GM23338 (cell line): ENCODE measurements around the gene RELL1. TPM values are rescaled to one million over a fixed set of nuclear protein-coding genes. Genes with fewer than 3 reads are reported as not detected.

ENCODE experiments used
- ATAC-seq: fragments of 200-7000 bp; cut with Tn5 transposase; 3 replicates; pipeline ENCODE4 v1.9.1; 2020
- DNase-seq: peaks from one replicate; pipeline ENCODE4 v3.0.0-alpha.2; 2015; ENCODE audit warnings: low spot score
- H2AFZ ChIP-seq: fragments of 200-600 bp; sonication (generic); 2 replicates; pipeline ENCODE4 v1.8.0; 2016; ENCODE audit warnings: antibody characterized with exemption, mild to moderate bottlenecking, moderate library complexity
- H3F3A ChIP-seq: fragments of 200-600 bp; sonication (generic); replicated peaks from 2 replicates; pipeline ENCODE4 v1.8.0; 2017; ENCODE audit warnings: antibody characterized with exemption, mixed run types, low read depth
- H3K27ac ChIP-seq: fragments of 200-600 bp; sonication (generic); 2 replicates; pipeline ENCODE4 v1.6.1; 2016; ENCODE audit warnings: low read depth
- H3K27me3 ChIP-seq: fragments of 200-600 bp; sonication (generic); 2 replicates; pipeline ENCODE4 v1.8.0; 2016; ENCODE audit warnings: mild to moderate bottlenecking, mixed run types, moderate library complexity; ENCODE audit not compliant: insufficient read depth
- H3K36me3 ChIP-seq: fragments of 200-600 bp; sonication (generic); 2 replicates; pipeline ENCODE4 v1.8.0; 2016; ENCODE audit warnings: mild to moderate bottlenecking; ENCODE audit not compliant: insufficient read depth
- H3K4me1 ChIP-seq: fragments of 200-600 bp; sonication (generic); 2 replicates; pipeline ENCODE4 v1.8.0; 2016; ENCODE audit warnings: mild to moderate bottlenecking, moderate library complexity; ENCODE audit not compliant: insufficient read depth
- H3K4me2 ChIP-seq: fragments of 200-600 bp; sonication (generic); 2 replicates; pipeline ENCODE4 v1.7.1; 2017; ENCODE audit warnings: mixed run types
- H3K4me3 ChIP-seq: fragments of 200-600 bp; sonication (generic); 2 replicates; pipeline ENCODE4 v1.6.1; 2016; ENCODE audit warnings: mixed run types
- H3K79me2 ChIP-seq: fragments of 200-600 bp; sonication (generic); replicated peaks from 2 replicates; pipeline ENCODE4 v1.8.0; 2017; ENCODE audit warnings: mild to moderate bottlenecking; ENCODE audit not compliant: insufficient read depth
- H3K9me2 ChIP-seq: fragments of 200-600 bp; sonication (generic); 2 replicates; pipeline ENCODE4 v1.8.0; 2017; ENCODE audit not compliant: insufficient read depth
- H4K20me1 ChIP-seq: fragments of 200-600 bp; sonication (generic); replicated peaks from 2 replicates; pipeline ENCODE4 v1.8.0; 2017; ENCODE audit warnings: mild to moderate bottlenecking; ENCODE audit not compliant: insufficient read depth
- H3K27ac Mint-ChIP-seq: 2 replicates; pipeline ENCODE4 v1.8.0; 2020; ENCODE audit warnings: inconsistent platforms, mild to moderate bottlenecking, moderate library complexity, mixed read lengths
- H3K27me3 Mint-ChIP-seq: 3 replicates; pipeline ENCODE4 v1.8.0; 2022; ENCODE audit warnings: low read depth, mild to moderate bottlenecking, moderate library complexity, mixed read lengths, inconsistent platforms; ENCODE audit not compliant: insufficient read depth, poor library complexity
- H3K36me3 Mint-ChIP-seq: 3 replicates; pipeline ENCODE4 v1.8.0; 2021; ENCODE audit warnings: low read depth, mild to moderate bottlenecking, inconsistent platforms, moderate library complexity, mixed read lengths
- H3K4me1 Mint-ChIP-seq: 3 replicates; pipeline ENCODE4 v1.8.0; 2020; ENCODE audit warnings: mild to moderate bottlenecking, inconsistent platforms, mixed read lengths
- H3K4me3 Mint-ChIP-seq: 3 replicates; pipeline ENCODE4 v1.8.0; 2021; ENCODE audit warnings: moderate library complexity, mild to moderate bottlenecking, inconsistent platforms, mixed read lengths
- H3K9me3 Mint-ChIP-seq: 3 replicates; pipeline ENCODE4 v1.8.0; 2020; ENCODE audit warnings: moderate library complexity, mild to moderate bottlenecking, inconsistent platforms, mixed read lengths
- CREB1 ChIP-seq: fragments of 250-450 bp; sonication (Bioruptor Pico); IDR thresholded peaks from 2 replicates; pipeline ENCODE4 v1.5.0; 2020; ENCODE audit warnings: low read depth, mild to moderate bottlenecking, moderate library complexity
- CTCF ChIP-seq, 2 experiments: fragments of 200-600 bp in 1 of 2; sonication (generic) in 1 of 2; conservative IDR thresholded peaks; 2 replicates each; pipeline versions ENCODE4 v1.5.1 to v1.6.1; 2016 to 2017; ENCODE audit warnings: antibody characterized with exemption in 2 of 2, low read depth in 2 of 2, mild to moderate bottlenecking in 2 of 2, moderate library complexity in 1 of 2
- ETS1 ChIP-seq: IDR thresholded peaks from 2 replicates; pipeline ENCODE4 v1.6.1; 2016; ENCODE audit warnings: antibody characterized with exemption
- EZH2 ChIP-seq: fragments of 200-600 bp; sonication (generic); IDR thresholded peaks from one replicate; pipeline ENCODE4 v1.8.0; 2017; ENCODE audit warnings: antibody characterized with exemption, mild to moderate bottlenecking, low read depth; ENCODE audit not compliant: unreplicated experiment
- EZH2phosphoT487 ChIP-seq: fragments of 200-600 bp; sonication (generic); IDR thresholded peaks from one replicate; pipeline ENCODE4 v1.8.1; 2018; ENCODE audit warnings: antibody characterized with exemption; ENCODE audit not compliant: unreplicated experiment
- JUNB ChIP-seq: IDR thresholded peaks from one replicate; pipeline ENCODE4 v1.6.1; 2016; ENCODE audit warnings: antibody characterized with exemption; ENCODE audit not compliant: unreplicated experiment
- NANOG ChIP-seq: IDR thresholded peaks from 2 replicates; pipeline ENCODE4 v1.6.1; 2016; ENCODE audit warnings: antibody characterized with exemption, borderline replicate concordance
- POLR2AphosphoS5 ChIP-seq: IDR thresholded peaks from 2 replicates; pipeline ENCODE4 v1.6.1; 2016; ENCODE audit warnings: antibody characterized with exemption, low read depth
- REST ChIP-seq: IDR thresholded peaks from one replicate; pipeline ENCODE4 v1.6.1; 2018; ENCODE audit warnings: antibody characterized with exemption; ENCODE audit not compliant: unreplicated experiment
- STAT1 ChIP-seq: IDR thresholded peaks from one replicate; pipeline ENCODE4 v1.6.1; 2016; ENCODE audit warnings: antibody characterized with exemption; ENCODE audit not compliant: unreplicated experiment
- ZNF114 ChIP-seq: fragments of 250-450 bp; sonication (Bioruptor Pico); IDR thresholded peaks from 2 replicates; pipeline ENCODE4 v1.5.0; 2020; ENCODE audit warnings: mild to moderate bottlenecking, moderate library complexity
- ZNF331 ChIP-seq: fragments of 250-450 bp; sonication (Bioruptor Pico); IDR thresholded peaks from 2 replicates; pipeline ENCODE4 v1.5.0; 2020; ENCODE audit warnings: low read depth, mild to moderate bottlenecking, moderate library complexity
- polyA plus RNA-seq: library from polyadenylated mRNA; unstranded; fragments of >200 nt; fragmentation: Nextera tagmentation; extraction: Ambion mirVana; gene quantifications from 2 replicates; pipeline ENCODE4 v1.2.1, GENCODE V29; 2016
- total RNA-seq: library from RNA; depleted of rRNA; stranded (reverse); fragments of >200 nt; shearing (Covaris generic); gene quantifications from 2 replicates; pipeline ENCODE4 v1.2.3, GENCODE V29; 2014

Gene RELL1
- total and polyA plus RNA-seq, 2 experiments from 2014 or later = 2.8 to 28.5 TPM

GRCh38 chr4:37689353-37690095, 3.3 kb upstream of the RELL1 start (continued):
- TF ChIP-seq REST (no peak), EZH2 (no peak)

- Mint-ChIP-seq H3K4me1 (peaks cover 36% of the 10 kb centered on the region), H3K9me3 (peaks cover 6% of the 10 kb centered on the region), H3K27ac (no peak overlapping the region), H3K27me3 (peaks cover 15% of the 10 kb centered on the region), H3K4me3 (peak overlapping the region; percentile 81; the same call in 1 of the 3 replicates), H3K36me3 (peaks cover 12% of the 10 kb centered on the region)
- Histone ChIP-seq H2AFZ (peak overlapping the region; percentile 86), H3K4me3 (peak overlapping the region; percentile 59; the same call in 1 of the 2 replicates), H3K9me2 (no peaks in the 10 kb centered on the region), H3K27ac (no peak overlapping the region), H3K4me2 (peak overlapping the region; percentile 81; the same call in 1 of the 2 replicates), H3F3A (no peaks in the 10 kb centered on the region), H3K27me3 (peaks cover 24% of the 10 kb centered on the region), H3K4me1 (peaks cover 32% of the 10 kb centered on the region), H4K20me1 (peaks cover 9% of the 10 kb centered on the region), H3K79me2 (peaks cover 20% of the 10 kb centered on the region; the same call in 1 of the 2 replicates), H3K36me3 (no peaks in the 10 kb centered on the region)
- ATAC-seq = no peak
- DNase-seq = no peak
- TF ChIP-seq REST = no peak
- no peak for TF ChIP-seq ETS1
- TF ChIP-seq NANOG = no peak
- TF ChIP-seq ZNF114 (CRISPR knock-in tag) = no peak
- TF ChIP-seq EZH2phosphoT487 = no peak
- no peak for TF ChIP-seq JUNB
- no peak for TF ChIP-seq CTCF (conservative IDR thresholded peaks at IDR 0.05; ENCODE audit: low read depth in 2 of 2)
- TF ChIP-seq CREB1 (CRISPR knock-in tag) = no peak
- no peak for TF ChIP-seq ZNF331
- TF ChIP-seq STAT1 = no peak
- no peak for TF ChIP-seq EZH2
- TF ChIP-seq POLR2AphosphoS5 = no peak
Observed at GRCh38 chr4:37687681-37688080, 1.5 kb upstream of the RELL1 start.
